ENCODE measurements around the gene DSCAML1.

The DSCAML1 gene

GRCh38 chr11:117546431-117547194, 250.4 kb downstream of the DSCAML1 start:
- POLR2A ChIA-PET = no interaction called here
- no peak overlapping the region for H3K27ac ChIP-seq (ENCODE audit: insufficient read depth in 1 of 2, low read depth in 1 of 2, low read length in 2 of 2, poor library complexity in 1 of 2, severe bottlenecking in 2 of 2)
- H3K36me3 ChIP-seq (ENCODE audit: control insufficient read depth in 4 of 4, insufficient read depth in 4 of 4, low read length in 3 of 4) = no peaks in the 10 kb centered on the region
- H3K27me3 ChIP-seq (replicated peaks in 2 of 5; ENCODE audit: control insufficient read depth in 4 of 5, insufficient read depth in 5 of 5, low read length in 4 of 5) = peaks cover 0 to 5% (median 0%) of the 10 kb centered on the region in 5 experiments
- H3K4me1 ChIP-seq (ENCODE audit: control extremely low read depth in 1 of 4, control insufficient read depth in 4 of 4, insufficient read depth in 4 of 4, low read length in 3 of 4) = no peaks in the 10 kb centered on the region
- no peak overlapping the region for H3K4me3 ChIP-seq (ENCODE audit: control insufficient read depth in 1 of 7, extremely low read depth in 1 of 7, insufficient read depth in 4 of 7, low read depth in 2 of 7, low read length in 6 of 7)
- DNase-seq = no peak
- 98% methylated on average over 7 of the region's 12 CpGs for WGBS (ENCODE audit: insufficient coverage)
- peaks cover 0 to 5% (median 0%) of the 10 kb centered on the region in 5 experiments for H3K9me3 ChIP-seq (ENCODE audit: control extremely low read depth in 1 of 5, control insufficient read depth in 4 of 5, insufficient read depth in 2 of 5, low read depth in 1 of 5, low read length in 4 of 5)
- CTCF ChIA-PET = interaction anchor here (1.2 kb wide), 1 partner anchor 15 kb away, joined by 3 read pairs; no protein-coding TSS in a partner anchor

DNA sequence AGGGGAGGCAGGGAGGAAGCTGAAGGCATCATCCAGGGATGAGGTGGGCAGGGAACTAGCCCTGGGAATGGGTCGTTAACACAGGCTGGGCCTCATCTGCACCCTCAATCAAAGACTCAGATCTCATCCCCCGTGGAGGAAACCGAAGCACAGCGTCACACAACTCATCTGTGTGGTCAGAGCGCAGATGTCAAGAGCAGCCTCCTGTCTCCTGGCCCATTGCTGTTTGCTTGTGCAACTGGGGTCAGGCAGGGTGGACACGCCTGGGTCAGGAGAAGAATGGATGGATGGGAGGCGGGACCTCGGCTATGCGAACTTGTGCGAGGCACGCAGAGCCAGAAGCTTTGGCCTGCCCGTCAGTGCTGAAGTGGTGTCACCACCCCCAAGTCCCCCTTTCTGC, 251.3 kb downstream of the DSCAML1 start:
- DNase-seq = no peak
- H3K36me3 ChIP-seq (ENCODE audit: control insufficient read depth in 4 of 4, insufficient read depth in 4 of 4, low read length in 3 of 4) = no peaks in the 10 kb centered on the region
- ChIA-PET CTCF (no interaction called here), POLR2A (no interaction called here)
- H3K9me3 ChIP-seq (ENCODE audit: control extremely low read depth in 1 of 5, control insufficient read depth in 4 of 5, insufficient read depth in 2 of 5, low read depth in 1 of 5, low read length in 4 of 5) = peaks cover 0 to 5% (median 0%) of the 10 kb centered on the region in 5 experiments
- 98% methylated on average over 11 of the region's 12 CpGs for WGBS (ENCODE audit: insufficient coverage)
- H3K27ac ChIP-seq (ENCODE audit: insufficient read depth in 1 of 2, low read depth in 1 of 2, low read length in 2 of 2, poor library complexity in 1 of 2, severe bottlenecking in 2 of 2) = no peak overlapping the region
- no peaks in the 10 kb centered on the region for H3K4me1 ChIP-seq (ENCODE audit: control extremely low read depth in 1 of 4, control insufficient read depth in 4 of 4, insufficient read depth in 4 of 4, low read length in 3 of 4)
- H3K4me3 ChIP-seq (ENCODE audit: control insufficient read depth in 1 of 7, extremely low read depth in 1 of 7, insufficient read depth in 4 of 7, low read depth in 2 of 7, low read length in 6 of 7) = no peak overlapping the region
- peaks cover 0 to 3% (median 0%) of the 10 kb centered on the region in 5 experiments for H3K27me3 ChIP-seq (replicated peaks in 2 of 5; ENCODE audit: control insufficient read depth in 4 of 5, insufficient read depth in 5 of 5, low read length in 4 of 5)

- Histone ChIP-seq H3K36me3 (ENCODE audit: control insufficient read depth in 4 of 4, insufficient read depth in 4 of 4, low read length in 3 of 4) (no peaks in the 10 kb centered on the region), H3K4me3 (ENCODE audit: control insufficient read depth in 1 of 7, extremely low read depth in 1 of 7, insufficient read depth in 4 of 7, low read depth in 2 of 7, low read length in 6 of 7) (no peak overlapping the region), H3K27ac (ENCODE audit: insufficient read depth in 1 of 2, low read depth in 1 of 2, low read length in 2 of 2, poor library complexity in 1 of 2, severe bottlenecking in 2 of 2) (no peak overlapping the region), H3K4me1 (ENCODE audit: control extremely low read depth in 1 of 4, control insufficient read depth in 4 of 4, insufficient read depth in 4 of 4, low read length in 3 of 4) (no peaks in the 10 kb centered on the region), H3K9me3 (ENCODE audit: control extremely low read depth in 1 of 5, control insufficient read depth in 4 of 5, insufficient read depth in 2 of 5, low read depth in 1 of 5, low read length in 4 of 5) (peaks cover 0 to 5% (median 0%) of the 10 kb centered on the region in 5 experiments), H3K27me3 (replicated peaks in 2 of 5; ENCODE audit: control insufficient read depth in 4 of 5, insufficient read depth in 5 of 5, low read length in 4 of 5) (peaks cover 0 to 3% (median 0%) of the 10 kb centered on the region in 5 experiments)
- no peak for DNase-seq
- WGBS (ENCODE audit: insufficient coverage) = 82% methylated on average over 3 of the region's 6 CpGs
- ChIA-PET CTCF (no interaction called here), POLR2A (no interaction called here)
These were observed 252.8 kb downstream of the DSCAML1 start for GRCh38 chr11:117544130-117544800.

DNA sequence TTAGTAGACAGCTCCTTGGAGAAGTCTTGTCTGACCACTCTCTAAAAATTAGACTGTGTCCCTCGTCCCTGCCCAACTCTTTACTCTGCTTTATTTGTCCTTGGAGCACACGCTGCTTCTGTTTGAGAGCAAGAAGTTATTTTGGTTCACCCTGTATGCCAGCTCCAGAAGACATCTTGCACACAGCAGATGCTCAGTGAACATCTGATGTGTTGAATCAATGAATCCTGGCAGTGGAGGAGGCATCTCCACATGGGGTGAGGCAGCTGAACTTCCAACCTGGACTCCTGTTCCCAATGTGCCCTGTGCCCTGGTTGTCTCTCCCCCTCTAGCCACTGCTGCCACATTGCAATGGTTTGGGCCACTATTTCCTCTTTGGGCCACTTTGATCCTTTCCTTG, 255.8 kb downstream of the DSCAML1 start:
- CTCF ChIA-PET = no interaction called here
- no peaks in the 10 kb centered on the region for H3K36me3 ChIP-seq (ENCODE audit: control insufficient read depth in 4 of 4, insufficient read depth in 4 of 4, low read length in 3 of 4)
- DNase-seq = no peak
- H3K4me1 ChIP-seq (ENCODE audit: control extremely low read depth in 1 of 4, control insufficient read depth in 4 of 4, insufficient read depth in 4 of 4, low read length in 3 of 4) = no peaks in the 10 kb centered on the region
- POLR2A ChIA-PET = no interaction called here
- 100% methylated on average over 1 of the region's 2 CpGs for WGBS (ENCODE audit: insufficient coverage)
- peaks cover 0 to 1% (median 0%) of the 10 kb centered on the region in 5 experiments for H3K27me3 ChIP-seq (replicated peaks in 2 of 5; ENCODE audit: control insufficient read depth in 4 of 5, insufficient read depth in 5 of 5, low read length in 4 of 5)
- H3K9me3 ChIP-seq (ENCODE audit: control extremely low read depth in 1 of 5, control insufficient read depth in 4 of 5, insufficient read depth in 2 of 5, low read depth in 1 of 5, low read length in 4 of 5) = peaks cover 0 to 5% (median 0%) of the 10 kb centered on the region in 5 experiments
- no peak overlapping the region for H3K4me3 ChIP-seq (ENCODE audit: control insufficient read depth in 1 of 7, extremely low read depth in 1 of 7, insufficient read depth in 4 of 7, low read depth in 2 of 7, low read length in 6 of 7)
- no peak overlapping the region for H3K27ac ChIP-seq (ENCODE audit: insufficient read depth in 1 of 2, low read depth in 1 of 2, low read length in 2 of 2, poor library complexity in 1 of 2, severe bottlenecking in 2 of 2)

DNA sequence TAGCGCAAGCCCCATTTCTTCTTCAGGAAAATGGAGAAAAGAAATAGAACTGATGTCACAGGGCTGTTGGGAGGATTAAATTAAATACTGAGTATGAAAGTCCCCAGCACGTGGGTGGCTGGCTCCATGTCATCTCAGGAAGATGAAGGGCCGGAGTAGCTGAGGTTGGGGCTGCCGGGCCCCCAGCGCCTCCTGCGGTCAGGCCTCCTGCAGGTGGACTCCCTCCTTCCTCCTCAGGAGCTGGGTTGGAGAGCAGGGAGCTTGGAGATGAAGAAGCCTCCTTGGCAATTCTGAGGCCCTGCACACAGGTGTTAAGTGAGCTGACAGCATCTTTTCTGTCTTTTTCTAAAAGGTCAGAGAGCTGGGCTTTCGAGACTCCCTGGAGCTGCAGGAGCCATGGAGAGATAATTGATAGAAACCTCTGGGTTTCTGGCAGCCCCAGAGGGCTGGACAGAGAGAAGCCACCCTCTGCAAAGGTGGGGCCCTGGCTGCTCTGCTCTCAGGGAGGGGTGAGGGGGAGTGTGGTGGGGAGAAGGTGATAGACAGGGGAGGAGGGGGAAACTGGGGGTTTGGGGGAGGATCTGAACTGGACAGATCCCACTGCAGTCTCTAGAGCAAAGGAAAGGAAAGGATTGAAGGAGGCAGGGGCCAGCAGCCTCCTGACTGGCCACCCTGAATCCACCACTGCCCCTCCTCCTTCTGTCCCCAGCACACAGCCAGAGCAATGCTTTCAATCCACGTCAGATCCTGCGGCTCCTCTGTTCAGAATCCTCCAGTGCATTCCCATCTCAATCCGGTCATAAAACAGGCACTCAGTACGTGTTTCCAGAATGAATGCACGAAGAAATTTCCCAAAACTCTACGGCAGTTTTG, 258.5 kb downstream of the DSCAML1 start:
- Histone ChIP-seq H3K27ac (ENCODE audit: insufficient read depth in 1 of 2, low read depth in 1 of 2, low read length in 2 of 2, poor library complexity in 1 of 2, severe bottlenecking in 2 of 2) (no peak overlapping the region), H3K36me3 (ENCODE audit: control insufficient read depth in 4 of 4, insufficient read depth in 4 of 4, low read length in 3 of 4) (no peaks in the 10 kb centered on the region), H3K4me3 (ENCODE audit: control insufficient read depth in 1 of 7, extremely low read depth in 1 of 7, insufficient read depth in 4 of 7, low read depth in 2 of 7, low read length in 6 of 7) (no peak overlapping the region), H3K27me3 (replicated peaks in 2 of 5; ENCODE audit: control insufficient read depth in 4 of 5, insufficient read depth in 5 of 5, low read length in 4 of 5) (peaks cover 0 to 4% (median 1%) of the 10 kb centered on the region in 5 experiments), H3K9me3 (ENCODE audit: control extremely low read depth in 1 of 5, control insufficient read depth in 4 of 5, insufficient read depth in 2 of 5, low read depth in 1 of 5, low read length in 4 of 5) (peaks cover 0 to 5% (median 0%) of the 10 kb centered on the region in 5 experiments), H3K4me1 (ENCODE audit: control extremely low read depth in 1 of 4, control insufficient read depth in 4 of 4, insufficient read depth in 4 of 4, low read length in 3 of 4) (no peaks in the 10 kb centered on the region)
- no peak for DNase-seq
- ChIA-PET POLR2A (no interaction called here), CTCF (no interaction called here)
- WGBS (ENCODE audit: insufficient coverage) = 93% methylated on average over 8 of the region's 13 CpGs

DNA sequence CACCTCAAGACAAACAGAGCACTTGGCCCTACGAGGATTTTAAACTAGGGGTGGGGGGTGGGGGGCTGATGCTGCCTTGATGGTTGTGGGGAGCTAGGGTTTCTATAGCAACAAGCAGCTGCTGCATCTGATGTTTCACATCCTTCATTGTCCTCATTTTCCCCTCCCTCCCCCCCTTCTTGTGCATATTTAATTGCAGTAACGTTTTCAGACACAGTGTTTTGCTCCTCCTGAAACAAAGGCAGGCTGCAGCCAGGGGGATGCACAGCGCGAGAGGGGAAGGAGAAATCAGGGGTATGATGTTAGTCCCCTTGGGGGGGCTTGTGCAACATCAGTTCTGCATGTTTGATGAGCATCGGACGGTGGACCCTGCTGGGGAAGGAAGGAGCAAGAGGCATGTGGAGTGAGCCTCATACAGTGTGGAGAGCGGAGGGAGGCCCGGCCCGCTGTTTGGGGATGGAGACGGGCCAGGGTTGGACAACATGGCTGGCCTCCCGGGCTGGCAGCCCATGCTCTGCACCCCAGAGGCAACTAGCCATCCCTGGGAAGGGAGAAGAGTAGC, 261.1 kb downstream of the DSCAML1 start:
- Histone ChIP-seq H3K36me3 (ENCODE audit: control insufficient read depth in 4 of 4, insufficient read depth in 4 of 4, low read length in 3 of 4) (no peaks in the 10 kb centered on the region), H3K4me3 (ENCODE audit: control insufficient read depth in 1 of 7, extremely low read depth in 1 of 7, insufficient read depth in 4 of 7, low read depth in 2 of 7, low read length in 6 of 7) (no peak overlapping the region), H3K27me3 (replicated peaks in 2 of 5; ENCODE audit: control insufficient read depth in 4 of 5, insufficient read depth in 5 of 5, low read length in 4 of 5) (peaks cover 0 to 4% (median 0%) of the 10 kb centered on the region in 5 experiments), H3K4me1 (ENCODE audit: control extremely low read depth in 1 of 4, control insufficient read depth in 4 of 4, insufficient read depth in 4 of 4, low read length in 3 of 4) (no peaks in the 10 kb centered on the region), H3K9me3 (ENCODE audit: control extremely low read depth in 1 of 5, control insufficient read depth in 4 of 5, insufficient read depth in 2 of 5, low read depth in 1 of 5, low read length in 4 of 5) (peaks cover 0 to 2% (median 0%) of the 10 kb centered on the region in 5 experiments), H3K27ac (ENCODE audit: insufficient read depth in 1 of 2, low read depth in 1 of 2, low read length in 2 of 2, poor library complexity in 1 of 2, severe bottlenecking in 2 of 2) (no peak overlapping the region)
- WGBS (ENCODE audit: insufficient coverage) = 95% methylated on average over 9 of the region's 11 CpGs
- CTCF ChIA-PET = no interaction called here
- no peak for DNase-seq
- POLR2A ChIA-PET = no interaction called here

Data from common myeloid progenitor, CD34-positive (primary cell).